ENCODE results near the gene TSC22D2.

The TSC22D2 gene

DNA sequence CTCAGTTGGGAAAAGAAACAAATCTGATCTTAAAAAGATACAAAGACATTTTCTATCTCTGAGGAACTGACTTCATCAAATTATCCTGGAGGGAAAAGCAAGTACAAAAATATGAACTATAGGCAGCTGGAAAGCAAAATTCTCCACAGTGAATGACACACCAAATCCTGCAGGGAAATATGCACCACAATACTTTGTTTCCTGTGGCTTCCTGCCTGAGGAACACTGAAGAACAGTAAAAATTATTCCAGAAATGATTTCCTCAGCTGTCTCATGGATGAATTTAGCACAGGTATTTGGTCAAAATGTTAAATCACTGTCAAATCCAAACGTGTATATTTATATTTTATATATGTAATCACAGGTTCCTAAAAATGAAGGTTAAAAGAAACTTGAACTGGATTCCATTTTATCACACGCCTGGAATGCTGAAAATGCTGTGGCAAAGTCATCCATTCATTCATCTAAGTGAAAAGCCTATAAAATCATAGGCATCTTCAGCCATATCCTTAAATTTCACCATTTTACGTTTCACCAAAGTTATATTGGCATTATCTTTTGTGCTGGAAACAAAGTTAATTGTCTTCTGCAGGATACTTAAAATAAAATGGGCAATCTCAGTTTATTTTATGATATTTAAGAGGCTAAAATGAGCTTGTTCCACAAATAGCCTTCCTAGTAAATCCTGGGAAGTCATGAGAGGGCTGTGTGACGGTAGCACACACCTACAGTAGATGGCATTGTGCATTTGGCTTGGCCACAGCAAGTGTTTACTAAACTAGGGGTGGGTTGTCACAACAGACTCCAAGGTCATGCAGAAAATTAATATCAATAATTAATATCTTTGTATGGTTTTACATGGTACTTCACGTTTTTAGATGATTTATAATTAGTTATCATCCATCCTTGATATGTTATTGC lies 19.3 kb upstream of the TSC22D2 start:
- no peaks in the 10 kb centered on the region for H3K9me3 ChIP-seq (ENCODE audit: control insufficient read depth, low read length)
- no peaks in the 10 kb centered on the region for H3K4me1 ChIP-seq (ENCODE audit: control insufficient read depth, insufficient read depth, low read length)
- H3K9ac ChIP-seq (ENCODE audit: low read length) = no peak overlapping the region
- H3K27me3 ChIP-seq (replicated peaks; ENCODE audit: control insufficient read depth, insufficient read depth, low read length) = no peaks in the 10 kb centered on the region
- no peak overlapping the region for H3K4me3 ChIP-seq (ENCODE audit: low read length)
- peak; percentile 34 for DNase-seq (ENCODE audit: low read depth)
- peaks cover 4% of the 10 kb centered on the region for H3K36me3 ChIP-seq (ENCODE audit: control insufficient read depth, insufficient read depth, low read length, severe bottlenecking)

GRCh38 chr3:150390087-150390486 lies 18.0 kb upstream of the TSC22D2 start:
- Histone ChIP-seq H3K9ac (ENCODE audit: low read length) (no peak overlapping the region), H3K4me1 (ENCODE audit: control insufficient read depth, insufficient read depth, low read length) (no peaks in the 10 kb centered on the region), H3K9me3 (ENCODE audit: control insufficient read depth, low read length) (no peaks in the 10 kb centered on the region), H3K27me3 (replicated peaks; ENCODE audit: control insufficient read depth, insufficient read depth, low read length) (no peaks in the 10 kb centered on the region), H3K36me3 (ENCODE audit: control insufficient read depth, insufficient read depth, low read length, severe bottlenecking) (peaks cover 4% of the 10 kb centered on the region), H3K4me3 (ENCODE audit: low read length) (no peak overlapping the region)
- no peak for DNase-seq (ENCODE audit: low read depth)

DNA sequence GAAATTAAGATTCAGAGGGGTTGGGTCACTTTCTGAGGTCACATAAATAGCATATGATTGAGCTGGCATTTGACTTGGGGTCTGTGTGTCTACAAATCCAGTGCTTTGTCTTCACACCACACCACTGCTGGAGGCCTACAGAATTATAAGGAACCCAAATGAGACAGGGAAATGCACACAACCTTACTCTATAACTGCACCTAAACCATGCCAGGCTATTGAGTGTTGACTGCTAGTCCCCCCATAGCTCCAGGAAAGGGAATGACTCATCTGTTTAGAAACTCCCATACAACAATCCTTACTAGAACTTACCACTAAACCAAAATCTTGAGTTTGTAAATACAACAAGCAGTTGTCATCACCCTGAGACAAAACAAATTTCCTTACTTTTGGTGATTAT lies 16.9 kb upstream of the TSC22D2 start:
- no peak for DNase-seq (ENCODE audit: low read depth)
- H3K9me3 ChIP-seq (ENCODE audit: control insufficient read depth, low read length) = no peaks in the 10 kb centered on the region
- H3K27me3 ChIP-seq (replicated peaks; ENCODE audit: control insufficient read depth, insufficient read depth, low read length) = no peaks in the 10 kb centered on the region
- no peak overlapping the region for H3K9ac ChIP-seq (ENCODE audit: low read length)
- peaks cover 4% of the 10 kb centered on the region for H3K36me3 ChIP-seq (ENCODE audit: control insufficient read depth, insufficient read depth, low read length, severe bottlenecking)
- H3K4me3 ChIP-seq (ENCODE audit: low read length) = no peak overlapping the region
- no peaks in the 10 kb centered on the region for H3K4me1 ChIP-seq (ENCODE audit: control insufficient read depth, insufficient read depth, low read length)

GRCh38 chr3:150393745-150394144 lies 14.4 kb upstream of the TSC22D2 start:
- DNase-seq (ENCODE audit: low read depth) = no peak
- H3K9me3 ChIP-seq (ENCODE audit: control insufficient read depth, low read length) = no peaks in the 10 kb centered on the region
- no peak overlapping the region for H3K9ac ChIP-seq (ENCODE audit: low read length)
- no peaks in the 10 kb centered on the region for H3K27me3 ChIP-seq (replicated peaks; ENCODE audit: control insufficient read depth, insufficient read depth, low read length)
- H3K4me3 ChIP-seq (ENCODE audit: low read length) = no peak overlapping the region
- peaks cover 4% of the 10 kb centered on the region for H3K36me3 ChIP-seq (ENCODE audit: control insufficient read depth, insufficient read depth, low read length, severe bottlenecking)
- H3K4me1 ChIP-seq (ENCODE audit: control insufficient read depth, insufficient read depth, low read length) = peaks cover 12% of the 10 kb centered on the region

DNA sequence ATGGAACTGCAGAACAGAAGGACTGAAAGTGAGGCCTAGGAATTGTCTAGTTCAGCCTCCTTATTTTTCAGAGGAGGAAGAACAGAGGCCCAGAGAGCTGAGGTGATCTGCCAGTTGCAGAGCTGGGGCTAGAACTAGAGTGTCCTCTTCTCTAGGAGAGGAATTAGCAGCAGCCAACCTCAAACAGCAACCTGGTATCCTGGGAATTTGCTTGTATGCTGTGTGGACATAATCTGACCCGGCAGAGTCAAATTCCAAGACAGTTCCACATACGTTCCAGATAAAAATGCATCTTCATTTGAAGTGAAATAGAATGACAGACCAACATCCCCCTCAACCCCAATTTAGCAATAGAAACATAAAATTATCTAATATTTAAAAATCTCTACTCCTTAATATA lies 13.5 kb upstream of the TSC22D2 start:
- Histone ChIP-seq H3K36me3 (ENCODE audit: control insufficient read depth, insufficient read depth, low read length, severe bottlenecking) (peaks cover 4% of the 10 kb centered on the region), H3K9me3 (ENCODE audit: control insufficient read depth, low read length) (no peaks in the 10 kb centered on the region), H3K4me1 (ENCODE audit: control insufficient read depth, insufficient read depth, low read length) (peaks cover 12% of the 10 kb centered on the region), H3K4me3 (ENCODE audit: low read length) (no peak overlapping the region), H3K27me3 (replicated peaks; ENCODE audit: control insufficient read depth, insufficient read depth, low read length) (no peaks in the 10 kb centered on the region), H3K9ac (ENCODE audit: low read length) (no peak overlapping the region)
- DNase-seq (ENCODE audit: low read depth) = no peak

- Histone ChIP-seq H3K27me3 (replicated peaks; ENCODE audit: control insufficient read depth, insufficient read depth, low read length) (no peaks in the 10 kb centered on the region), H3K4me1 (ENCODE audit: control insufficient read depth, insufficient read depth, low read length) (peaks cover 12% of the 10 kb centered on the region), H3K9ac (ENCODE audit: low read length) (no peak overlapping the region), H3K36me3 (ENCODE audit: control insufficient read depth, insufficient read depth, low read length, severe bottlenecking) (no peaks in the 10 kb centered on the region), H3K4me3 (ENCODE audit: low read length) (no peak overlapping the region), H3K9me3 (ENCODE audit: control insufficient read depth, low read length) (no peaks in the 10 kb centered on the region)
- no peak for DNase-seq (ENCODE audit: low read depth)
These were observed 11.6 kb upstream of the TSC22D2 start for GRCh38 chr3:150396491-150396890.

GRCh38 chr3:150396956-150397550 lies 11.0 kb upstream of the TSC22D2 start:
- Histone ChIP-seq H3K4me3 (ENCODE audit: low read length) (no peak overlapping the region), H3K4me1 (ENCODE audit: control insufficient read depth, insufficient read depth, low read length) (peaks cover 12% of the 10 kb centered on the region), H3K27me3 (replicated peaks; ENCODE audit: control insufficient read depth, insufficient read depth, low read length) (no peaks in the 10 kb centered on the region), H3K36me3 (ENCODE audit: control insufficient read depth, insufficient read depth, low read length, severe bottlenecking) (no peaks in the 10 kb centered on the region), H3K9me3 (ENCODE audit: control insufficient read depth, low read length) (no peaks in the 10 kb centered on the region), H3K9ac (ENCODE audit: low read length) (no peak overlapping the region)
- DNase-seq (ENCODE audit: low read depth) = peak; percentile 60

DNA sequence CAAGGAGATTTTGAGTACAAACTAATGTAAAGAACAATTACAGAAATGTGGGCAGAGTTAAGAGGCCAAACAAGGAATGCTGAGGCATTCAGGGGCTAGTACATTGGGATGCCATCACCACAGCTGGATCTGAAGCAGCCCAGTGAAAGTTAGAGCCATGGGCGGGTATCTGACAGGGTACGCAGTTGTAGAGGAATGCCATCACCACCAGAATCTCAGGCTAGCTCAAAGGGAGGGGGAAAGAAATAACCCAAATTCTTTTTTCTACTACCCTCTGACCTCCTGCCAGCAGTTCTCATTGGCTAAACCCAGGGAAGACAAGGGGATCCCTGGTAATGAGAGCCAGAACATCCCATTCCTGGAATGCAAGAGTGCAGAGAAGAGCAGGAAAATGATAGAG lies 9.0 kb upstream of the TSC22D2 start:
- no peak for DNase-seq (ENCODE audit: low read depth)
- Histone ChIP-seq H3K27me3 (replicated peaks; ENCODE audit: control insufficient read depth, insufficient read depth, low read length) (no peaks in the 10 kb centered on the region), H3K9me3 (ENCODE audit: control insufficient read depth, low read length) (no peaks in the 10 kb centered on the region)

DNA sequence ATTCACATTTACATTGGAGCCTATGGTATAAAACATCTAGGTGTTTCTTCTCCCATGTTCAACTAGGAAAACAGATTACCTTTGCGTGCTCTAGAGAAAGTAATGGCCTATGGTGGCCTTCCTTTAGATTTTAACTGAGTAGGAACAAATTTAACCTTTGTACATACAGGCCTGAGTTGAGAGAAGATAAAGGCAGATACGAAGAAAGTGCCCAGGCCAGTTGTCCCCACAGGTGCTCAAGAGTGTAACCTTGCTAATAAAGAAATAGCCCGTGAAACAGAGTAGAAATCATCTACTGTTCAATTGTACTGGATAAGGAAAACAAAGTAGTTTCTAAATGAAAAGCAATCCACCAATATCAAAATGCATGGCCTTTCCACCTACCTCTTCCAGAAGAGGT lies 6.8 kb upstream of the TSC22D2 start:
- no peak for DNase-seq (ENCODE audit: low read depth)
- Histone ChIP-seq H3K9ac (ENCODE audit: low read length) (no peak overlapping the region), H3K4me1 (ENCODE audit: control insufficient read depth, insufficient read depth, low read length) (peaks cover 25% of the 10 kb centered on the region), H3K4me3 (ENCODE audit: low read length) (no peak overlapping the region), H3K9me3 (ENCODE audit: control insufficient read depth, low read length) (no peaks in the 10 kb centered on the region), H3K36me3 (ENCODE audit: control insufficient read depth, insufficient read depth, low read length, severe bottlenecking) (no peaks in the 10 kb centered on the region), H3K27me3 (replicated peaks; ENCODE audit: control insufficient read depth, insufficient read depth, low read length) (no peaks in the 10 kb centered on the region)

More for the DNA sequence above, 9.0 kb upstream of the TSC22D2 start:
- Histone ChIP-seq H3K36me3 (ENCODE audit: control insufficient read depth, insufficient read depth, low read length, severe bottlenecking) (no peaks in the 10 kb centered on the region), H3K4me3 (ENCODE audit: low read length) (no peak overlapping the region), H3K4me1 (ENCODE audit: control insufficient read depth, insufficient read depth, low read length) (peaks cover 12% of the 10 kb centered on the region), H3K9ac (ENCODE audit: low read length) (no peak overlapping the region)

- no peaks in the 10 kb centered on the region for H3K27me3 ChIP-seq (replicated peaks; ENCODE audit: control insufficient read depth, insufficient read depth, low read length)
- H3K9ac ChIP-seq (ENCODE audit: low read length) = no peak overlapping the region
- H3K36me3 ChIP-seq (ENCODE audit: control insufficient read depth, insufficient read depth, low read length, severe bottlenecking) = no peaks in the 10 kb centered on the region
- DNase-seq (ENCODE audit: low read depth) = no peak
- peaks cover 24% of the 10 kb centered on the region for H3K4me1 ChIP-seq (ENCODE audit: control insufficient read depth, insufficient read depth, low read length)
- no peak overlapping the region for H3K4me3 ChIP-seq (ENCODE audit: low read length)
- H3K9me3 ChIP-seq (ENCODE audit: control insufficient read depth, low read length) = no peaks in the 10 kb centered on the region
These were observed 5.9 kb upstream of the TSC22D2 start for GRCh38 chr3:150402217-150402616.

DNA sequence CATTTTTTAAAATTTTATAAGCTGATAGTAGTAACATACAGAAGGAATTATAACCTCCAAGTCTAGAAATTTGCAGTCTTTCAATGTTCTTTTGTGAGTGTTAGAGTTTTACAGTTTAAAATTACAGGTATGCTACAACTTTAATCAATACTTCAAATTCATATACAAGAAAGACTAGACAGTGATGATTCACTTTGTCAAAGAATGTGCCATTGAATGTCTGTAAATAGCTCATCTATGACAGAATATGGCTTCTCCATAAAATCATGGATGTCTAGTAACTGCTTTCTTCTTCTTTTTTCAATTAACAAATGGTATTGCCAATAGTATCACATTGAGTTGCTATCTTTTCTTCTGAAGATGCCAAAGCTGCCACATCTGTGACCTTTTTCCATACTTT lies 4.1 kb upstream of the TSC22D2 start:
- no peaks in the 10 kb centered on the region for H3K27me3 ChIP-seq (replicated peaks; ENCODE audit: control insufficient read depth, insufficient read depth, low read length)
- no peak overlapping the region for H3K4me3 ChIP-seq (ENCODE audit: low read length)
- DNase-seq (ENCODE audit: low read depth) = no peak
- H3K9me3 ChIP-seq (ENCODE audit: control insufficient read depth, low read length) = no peaks in the 10 kb centered on the region
- peaks cover 19% of the 10 kb centered on the region for H3K4me1 ChIP-seq (ENCODE audit: control insufficient read depth, insufficient read depth, low read length)
- no peaks in the 10 kb centered on the region for H3K36me3 ChIP-seq (ENCODE audit: control insufficient read depth, insufficient read depth, low read length, severe bottlenecking)
- H3K9ac ChIP-seq (ENCODE audit: low read length) = no peak overlapping the region

Data from adipocyte (in vitro differentiated cells).